Gastrocnemius medialis (tissue), 4 donors: ENCODE measurements around the gene NRCAM. TPM values are rescaled to one million over a fixed set of nuclear protein-coding genes. Genes with fewer than 3 reads are reported as not detected.

Experiments
- ATAC-seq, 2 donors: fragments of 150-250 bp; one replicate each; pipeline ENCODE4 v1.9.1; 2016
- DNase-seq, 2 donors: peaks; one replicate each; pipeline ENCODE4 v3.0.0-alpha.2; 2019
- H3K27ac ChIP-seq, 4 donors: fragments of 200-600 bp; sonication (generic); 1 replicate in 1 of 4; 2 replicates in 3 of 4; pipeline ENCODE4 v1.5.1; 2016 to 2018; ENCODE audit warnings: mild to moderate bottlenecking in 2 of 4, moderate library complexity in 1 of 4
- H3K27me3 ChIP-seq, 3 donors: fragments of 200-600 bp; sonication (generic) in 2 of 3; 1 replicate in 1 of 3; 2 replicates in 2 of 3; pipeline versions ENCODE4 v1.5.1 to v1.6.0; 2016 to 2019; ENCODE audit warnings: mild to moderate bottlenecking in 1 of 3, moderate library complexity in 1 of 3
- H3K36me3 ChIP-seq, 2 donors: fragments of 200-600 bp; sonication (generic) in 1 of 2; one replicate each; pipeline ENCODE4 v1.5.1; 2017 to 2018
- H3K4me1 ChIP-seq, 2 donors: fragments of 200-600 bp; sonication (generic) in 1 of 2; one replicate each; pipeline ENCODE4 v1.5.1; 2016 to 2017; ENCODE audit warnings: mild to moderate bottlenecking in 2 of 2
- H3K4me3 ChIP-seq, 4 donors: fragments of 200-600 bp; sonication (generic) in 3 of 4; 1 replicate in 1 of 4; 2 replicates in 3 of 4; pipeline ENCODE4 v1.5.1; 2016 to 2019; ENCODE audit warnings: mild to moderate bottlenecking in 2 of 4
- H3K9me3 ChIP-seq, 3 donors: fragments of 200-600 bp; sonication (generic) in 2 of 3; 1 replicate in 1 of 3; 2 replicates in 2 of 3; pipeline ENCODE4 v1.5.1; 2016 to 2019
- CTCF ChIP-seq, 5 experiments: fragments of 450-650 bp in 3 of 5; fragments of 200-600 bp in 2 of 5; sonication (generic) in 2 of 5; IDR thresholded peaks in 4 of 5; conservative IDR thresholded peaks in 1 of 5; 1 replicate in 4 of 5; 2 replicates in 1 of 5; pipeline ENCODE4 v1.5.1; 2016 to 2019; ENCODE audit warnings: antibody characterized with exemption in 5 of 5, mild to moderate bottlenecking in 3 of 5, moderate library complexity in 3 of 5
- POLR2A ChIP-seq, 2 donors: fragments of 450-650 bp; IDR thresholded peaks; one replicate each; pipeline ENCODE4 v1.6.1; 2017; ENCODE audit warnings: antibody characterized with exemption in 2 of 2, mild to moderate bottlenecking in 2 of 2, moderate library complexity in 2 of 2
- in situ Hi-C, 4 donors: fragments of 200-750 bp; cut with MboI; loops; one replicate each; pipeline versions ENCODE4 v1.15.0 to v1.8.0; 2017; ENCODE audit warnings: low sequenced_read_pairs in 4 of 4
- intact Hi-C: fragments of 100-400 bp; cut with DNase I; formaldehyde crosslinking; loops from one replicate; pipeline ENCODE4 v1.15.1; 2023; ENCODE audit warnings: low total_unique reads
- total RNA-seq, 4 donors: library from RNA; depleted of rRNA; stranded (reverse); fragments of >200 nt; gene quantifications; one replicate each; pipeline versions ENCODE4 v1.1.0 to v1.2.3, GENCODE V29; 2016

The NRCAM gene
- total RNA-seq, 4 donors from 2014 or later = 0.18 to 0.31 (median 0.23) TPM; not detected in 1

- H3K9me3 ChIP-seq = no peaks in the 10 kb centered on the region
- TF ChIP-seq POLR2A (IDR thresholded peaks at IDR 0.05) (no peak), CTCF (IDR thresholded peaks at IDR 0.05 in 4 of 5, conservative IDR thresholded peaks at IDR 0.05 in 1 of 5) (no peak)
- no peak for DNase-seq
- no peak overlapping the region for H3K27ac ChIP-seq
- peaks cover 0 to 77% of the 10 kb centered on the region in 2 donors for H3K36me3 ChIP-seq
- in situ Hi-C loops (loop anchor here in 2 of 4 donors (25.0 kb wide), 1 partner anchor 299 kb away; no protein-coding TSS in a partner anchor), intact Hi-C loops (no loop called here)
- no peak overlapping the region for H3K4me3 ChIP-seq
- no peak for ATAC-seq
- H3K27me3 ChIP-seq = no peaks in the 10 kb centered on the region
- no peaks in the 10 kb centered on the region for H3K4me1 ChIP-seq
These were observed 30.2 kb upstream of the NRCAM start for GRCh38 chr7:108486291-108486966.

GRCh38 chr7:108484137-108484536 lies 27.9 kb upstream of the NRCAM start:
- H3K4me1 ChIP-seq = no peaks in the 10 kb centered on the region
- in situ Hi-C loops (loop anchor here in 2 of 4 donors (25.0 kb wide), 1 partner anchor 297 kb away; no protein-coding TSS in a partner anchor), intact Hi-C loops (no loop called here)
- H3K4me3 ChIP-seq = no peak overlapping the region
- no peaks in the 10 kb centered on the region for H3K27me3 ChIP-seq
- H3K9me3 ChIP-seq = no peaks in the 10 kb centered on the region
- ATAC-seq (no peak), DNase-seq (no peak)
- no peak for TF ChIP-seq POLR2A (IDR thresholded peaks at IDR 0.05)
- TF ChIP-seq CTCF (IDR thresholded peaks at IDR 0.05 in 4 of 5, conservative IDR thresholded peaks at IDR 0.05 in 1 of 5) = no peak
- no peak overlapping the region for H3K27ac ChIP-seq
- H3K36me3 ChIP-seq = peaks cover 2 to 76% of the 10 kb centered on the region in 2 donors

GRCh38 chr7:108480311-108480710 lies 24.1 kb upstream of the NRCAM start:
- intact Hi-C loops (no loop called here), in situ Hi-C loops (loop anchor here in 2 of 4 donors (25.0 kb wide), 1 partner anchor 293 kb away; no protein-coding TSS in a partner anchor)
- no peak overlapping the region for H3K27ac ChIP-seq
- no peaks in the 10 kb centered on the region for H3K9me3 ChIP-seq
- TF ChIP-seq CTCF (IDR thresholded peaks at IDR 0.05 in 4 of 5, conservative IDR thresholded peaks at IDR 0.05 in 1 of 5) (no peak), POLR2A (IDR thresholded peaks at IDR 0.05) (no peak)
- DNase-seq (no peak), ATAC-seq (no peak)
- no peak overlapping the region for H3K4me3 ChIP-seq
- H3K27me3 ChIP-seq = no peaks in the 10 kb centered on the region
- peaks cover 2 to 74% of the 10 kb centered on the region in 2 donors for H3K36me3 ChIP-seq
- H3K4me1 ChIP-seq = no peaks in the 10 kb centered on the region

GRCh38 chr7:108479751-108480150 lies 23.5 kb upstream of the NRCAM start:
- H3K27ac ChIP-seq = no peak overlapping the region
- intact Hi-C loops = no loop called here
- H3K36me3 ChIP-seq = peaks cover 2 to 68% of the 10 kb centered on the region in 2 donors
- no peak for TF ChIP-seq CTCF (IDR thresholded peaks at IDR 0.05 in 4 of 5, conservative IDR thresholded peaks at IDR 0.05 in 1 of 5)
- no peak for TF ChIP-seq POLR2A (IDR thresholded peaks at IDR 0.05)
- no peaks in the 10 kb centered on the region for H3K9me3 ChIP-seq
- DNase-seq (no peak), ATAC-seq (no peak)
- in situ Hi-C loops = loop anchor here in 2 of 4 donors (25.0 kb wide), 1 partner anchor 292 kb away; no protein-coding TSS in a partner anchor
- no peak overlapping the region for H3K4me3 ChIP-seq
- H3K27me3 ChIP-seq = no peaks in the 10 kb centered on the region
- H3K4me1 ChIP-seq = no peaks in the 10 kb centered on the region
